Spleen (tissue), 11 donors: ENCODE results near the gene KDM2B. TPM values are rescaled to one million over a fixed set of nuclear protein-coding genes. Genes with fewer than 3 reads are reported as not detected.

Experiments used
- DNase-seq: peaks from one replicate; pipeline ENCODE4 v3.0.0-alpha.2; 2020
- H3K27ac ChIP-seq, 8 donors: fragments of 200-600 bp; sonication (generic) in 7 of 8; 1 replicate in 4 of 8; 2 replicates in 4 of 8; pipeline versions ENCODE4 v1.5.0 to v1.8.0; 2016 to 2021; ENCODE audit warnings: inconsistent platforms in 4 of 8, mild to moderate bottlenecking in 4 of 8, moderate library complexity in 1 of 8
- H3K27me3 ChIP-seq, 7 donors: fragments of 200-600 bp; sonication (generic) in 6 of 7; replicated peaks in 1 of 7; 1 replicate in 4 of 7; 2 replicates in 3 of 7; pipeline versions ENCODE4 v1.5.0 to v1.8.0; 2016 to 2021; ENCODE audit warnings: inconsistent platforms in 3 of 7, mild to moderate bottlenecking in 1 of 7
- H3K36me3 ChIP-seq, 6 donors: fragments of 200-600 bp; sonication (generic) in 5 of 6; 1 replicate in 4 of 6; 2 replicates in 2 of 6; pipeline versions ENCODE4 v1.5.0 to v1.8.0; 2016 to 2021; ENCODE audit warnings: inconsistent platforms in 2 of 6
- H3K4me1 ChIP-seq, 6 donors: fragments of 200-600 bp; sonication (generic) in 5 of 6; 1 replicate in 3 of 6; 2 replicates in 3 of 6; pipeline versions ENCODE4 v1.5.0 to v1.8.0; 2016 to 2021; ENCODE audit warnings: inconsistent platforms in 3 of 6
- H3K4me3 ChIP-seq, 8 donors: fragments of 200-600 bp; sonication (generic) in 7 of 8; 1 replicate in 4 of 8; 2 replicates in 4 of 8; pipeline versions ENCODE4 v1.5.0 to v1.8.0; 2016 to 2021; ENCODE audit warnings: inconsistent platforms in 4 of 8, mild to moderate bottlenecking in 4 of 8, moderate library complexity in 2 of 8
- H3K9me3 ChIP-seq, 8 donors: fragments of 200-600 bp; sonication (generic) in 7 of 8; 1 replicate in 4 of 8; 2 replicates in 4 of 8; pipeline versions ENCODE4 v1.5.0 to v1.8.0; 2016 to 2021; ENCODE audit warnings: inconsistent platforms in 4 of 8
- CTCF ChIP-seq, 11 experiments: fragments of 200-600 bp in 7 of 11; fragments of 450-650 bp in 4 of 11; sonication (generic) in 4 of 11; IDR thresholded peaks in 8 of 11; conservative IDR thresholded peaks in 3 of 11; 1 replicate in 7 of 11; 2 replicates in 4 of 11; pipeline versions ENCODE4 v1.4.0 to v1.8.0; 2016 to 2021; ENCODE audit warnings: antibody characterized with exemption in 11 of 11, inconsistent platforms in 4 of 11, mild to moderate bottlenecking in 1 of 11
- POLR2A ChIP-seq, 3 donors: fragments of 450-650 bp; IDR thresholded peaks; one replicate each; pipeline ENCODE4 v1.5.1; 2017; ENCODE audit warnings: antibody characterized with exemption in 3 of 3, mild to moderate bottlenecking in 1 of 3
- POLR2AphosphoS5 ChIP-seq, 3 donors: sonication (generic); formaldehyde crosslinking; IDR thresholded peaks; one replicate each; pipeline ENCODE4 v1.5.1; 2017; ENCODE audit warnings: antibody characterized with exemption in 3 of 3
- WGBS, 5 donors: extraction: QIAGEN DNeasy Blood & Tissue Kit in 3 of 5; methylation state at CpG; one replicate each; pipeline versions ENCODE4 v1.1.5 to v1.1.7; 2013 to 2018; 5-methylcytosine and 5-hydroxymethylcytosine counted together
- intact Hi-C: fragments of 100-400 bp; cut with DNase I; formaldehyde crosslinking; loops from one replicate; pipeline ENCODE4 v1.15.0; 2023; ENCODE audit warnings: low total_unique reads
- polyA plus RNA-seq, 3 donors: library from polyadenylated mRNA; stranded (reverse); fragments of 200-250 nt; gene quantifications; one replicate each; pipeline ENCODE4 v1.2.1, GENCODE V29; 2013
- total RNA-seq, 7 donors: library from RNA; depleted of rRNA in 3 of 7; stranded (reverse); fragments of >200 nt in 3 of 7; fragmentation: NEBNext Ultra II Directional in 4 of 7; extraction: Animal tissue kit (Norgen Biotek cat#: 25700) in 4 of 7; gene quantifications; one replicate each; pipeline versions ENCODE4 v1.1.0 to v1.2.1, GENCODE V29; 2016 to 2021
- donor health status: healthy with polysubstance abuse.
- donor health status: DM: no; HTN: no; CAD: no; lungs with moderate emphysema.
- donor health status: DM: no; HTN: no; CAD: no.
- donor health status: Bipolar disorder and iron deficiency.
- donor health status: healthy.
- donor health status: DM: no; HTN: no; CAD: no.
- donor health status: DM: yes; HTN: yes; CAD: no.

KDM2B gene
- total and polyA plus RNA-seq, 10 donors = 20.8 to 56.2 (median 40.1) TPM

GRCh38 chr12:121574025-121574424 lies 6.8 kb downstream of the KDM2B start:
- Histone ChIP-seq H3K4me3 (no peak overlapping the region), H3K27me3 (no peaks in the 10 kb centered on the region), H3K4me1 (peaks cover 19 to 45% (median 27%) of the 10 kb centered on the region in 6 donors), H3K9me3 (no peaks in the 10 kb centered on the region), H3K36me3 (peaks cover 0 to 54% (median 12%) of the 10 kb centered on the region in 6 donors), H3K27ac (no peak overlapping the region)
- TF ChIP-seq POLR2A (IDR thresholded peaks at IDR 0.05) (no peak), POLR2AphosphoS5 (IDR thresholded peaks at IDR 0.05) (no peak), CTCF (IDR thresholded peaks at IDR 0.05 in 8 of 11, conservative IDR thresholded peaks at IDR 0.05 in 3 of 11) (no peak)
- no peak for DNase-seq
- WGBS, 5 donors = 91 to 98% (median 95%) methylated on average over 11 of the region's 11 CpGs
- intact Hi-C loops = no loop called here

- intact Hi-C loops = no loop called here
- Histone ChIP-seq H3K4me3 (no peak overlapping the region), H3K27ac (no peak overlapping the region), H3K27me3 (no peaks in the 10 kb centered on the region), H3K9me3 (no peaks in the 10 kb centered on the region), H3K36me3 (peaks cover 0 to 54% (median 12%) of the 10 kb centered on the region in 6 donors), H3K4me1 (peaks cover 0 to 35% (median 7%) of the 10 kb centered on the region in 6 donors)
- DNase-seq = no peak
- 91 to 98% (median 93%) methylated on average over 9 of the region's 9 CpGs for WGBS, 5 donors
- TF ChIP-seq POLR2A (IDR thresholded peaks at IDR 0.05) (no peak), CTCF (IDR thresholded peaks at IDR 0.05 in 8 of 11, conservative IDR thresholded peaks at IDR 0.05 in 3 of 11) (no peak), POLR2AphosphoS5 (IDR thresholded peaks at IDR 0.05) (no peak)
Measured at GRCh38 chr12:121571920-121572319, 8.9 kb downstream of the KDM2B start.

GRCh38 chr12:121570467-121571283 lies 10.1 kb downstream of the KDM2B start:
- H3K4me3 ChIP-seq = no peak overlapping the region
- WGBS, 5 donors = 83 to 92% (median 88%) methylated on average over 5 of the region's 5 CpGs
- peaks cover 0 to 24% (median 3%) of the 10 kb centered on the region in 6 donors for H3K4me1 ChIP-seq
- peak overlapping the region in 3 of 8 donors; percentile 21 to 59 (median 57) for H3K27ac ChIP-seq
- TF ChIP-seq POLR2A (IDR thresholded peaks at IDR 0.05) = no peak
- TF ChIP-seq POLR2AphosphoS5 (IDR thresholded peaks at IDR 0.05) = no peak
- no peak for TF ChIP-seq CTCF (IDR thresholded peaks at IDR 0.05 in 8 of 11, conservative IDR thresholded peaks at IDR 0.05 in 3 of 11)
- H3K9me3 ChIP-seq = no peaks in the 10 kb centered on the region
- H3K36me3 ChIP-seq = peaks cover 0 to 55% (median 12%) of the 10 kb centered on the region in 6 donors
- DNase-seq = no peak
- intact Hi-C loops = no loop called here
- no peaks in the 10 kb centered on the region for H3K27me3 ChIP-seq
